Heart right ventricle (tissue), 16 donors: ENCODE measurements around the gene SFMBT2. TPM values are rescaled to one million over a fixed set of nuclear protein-coding genes. Genes with fewer than 3 reads are reported as not detected.

ENCODE experiments used
- ATAC-seq, 8 donors: fragments of 200-7000 bp; cut with Tn5 transposase; one replicate each; pipeline ENCODE4 v1.9.1; 2020; ENCODE audit warnings: mild to moderate bottlenecking in 8 of 8, moderate library complexity in 8 of 8, moderate number of reproducible peaks in 1 of 8
- DNase-seq, 2 donors: peaks; one replicate each; pipeline ENCODE4 v3.0.0-alpha.2; 2020
- H3K27ac ChIP-seq, 10 donors: fragments of 200-600 bp; sonication (generic) in 2 of 10; one replicate each; pipeline versions ENCODE4 v1.5.0 to v1.8.0; 2020 to 2022; ENCODE audit warnings: mild to moderate bottlenecking in 3 of 10
- H3K27me3 ChIP-seq, 7 donors: fragments of 200-600 bp; one replicate each; pipeline ENCODE4 v1.8.0; 2021 to 2022; ENCODE audit warnings: mild to moderate bottlenecking in 2 of 7
- H3K36me3 ChIP-seq, 9 donors: fragments of 200-600 bp; sonication (generic) in 1 of 9; one replicate each; pipeline versions ENCODE4 v1.5.0 to v1.8.0; 2020 to 2022; ENCODE audit warnings: mild to moderate bottlenecking in 2 of 9
- H3K4me1 ChIP-seq, 9 donors: fragments of 200-600 bp; sonication (generic) in 1 of 9; one replicate each; pipeline versions ENCODE4 v1.5.0 to v1.8.0; 2020 to 2022; ENCODE audit warnings: mild to moderate bottlenecking in 4 of 9
- H3K4me3 ChIP-seq, 10 donors: fragments of 200-600 bp; sonication (generic) in 2 of 10; one replicate each; pipeline versions ENCODE4 v1.5.0 to v1.8.0; 2020 to 2022; ENCODE audit warnings: mild to moderate bottlenecking in 7 of 10, moderate library complexity in 2 of 10
- H3K9me3 ChIP-seq, 11 donors: fragments of 200-600 bp in 10 of 11; sonication (generic) in 2 of 11; one replicate each; pipeline versions ENCODE4 v1.5.0 to v1.8.0; 2013 to 2022; ENCODE audit warnings: mild to moderate bottlenecking in 2 of 11, control low read depth in 1 of 11, moderate library complexity in 1 of 11
- WGBS, 2 donors: extraction: QIAGEN DNeasy Blood & Tissue Kit; methylation state at CpG; one replicate each; pipeline ENCODE4 v1.1.7; 2013; ENCODE audit warnings: inconsistent platforms in 1 of 2; 5-methylcytosine and 5-hydroxymethylcytosine counted together
- intact Hi-C, 10 donors: fragments of 100-400 bp; cut with DNase I; formaldehyde crosslinking; loops; one replicate each; pipeline versions ENCODE4 v1.11.1 to v1.14.2; 2022
- polyA plus RNA-seq, 2 donors: library from polyadenylated mRNA; stranded (reverse); fragments of 200-250 nt; gene quantifications; one replicate each; pipeline ENCODE4 v1.2.3, GENCODE V29; 2013
- total RNA-seq, 10 donors: library from RNA; stranded (reverse); fragmentation: NEBNext Ultra II Directional in 3 of 10; extraction: Animal tissue kit (Norgen Biotek cat#: 25700) in 3 of 10; gene quantifications; one replicate each; pipeline versions ENCODE4 v1.2.1 to v1.2.4, GENCODE V29; 2021 to 2023
- TF ChIP-seq, protein P1 (sequence below), 9 donors: fragments of 200-600 bp; sonication (generic) in 2 of 9; IDR thresholded peaks; one replicate each; pipeline versions ENCODE4 v1.5.0 to v1.8.0; 2021 to 2022; ENCODE audit warnings: antibody characterized with exemption in 9 of 9, mild to moderate bottlenecking in 5 of 9, moderate library complexity in 1 of 9
- donor health status: Arrhythmogenic right ventricular cardiomyopathy.
- donor health status: ischemic (EF 13 %, LVEDD 7.1; RV severe dilation, severe dysfunction).
- donor health status: healthy with polysubstance abuse.
- donor health status: DM: no; HTN: yes; CAD: no.
- donor health status: DM: no; HTN: no; CAD: no.
- donor health status: ischemic (EF 25% LVEDD 6.9; RV normal size, moderate dysfunction).
- donor health status: ischemic (EF 25% LVEDD 5.7; RV mildly dilated, moderate dysfunction).
- donor health status: healthy.
- donor health status: DM: yes; HTN: yes; CAD: no.
- donor health status: Ischemic cardiomyopathy.
- donor health status: ischemic (EF 35%, LVEDD 5.7; RV mildly dilated, moderate dysfunction).
- donor health status: nonischemic (EF 11% LVEDD 7.7; RV severe dilation, severe dysfunction).
- donor health status: DM: yes; HTN: yes; CAD: no.
- donor health status: PGD.
- donor health status: ischemic (EF 29% LVEDD 5.4; RV normal size, mild dysfunction).
- donor health status: nonischemic (EF 23%, LVEDD 6.1; RV moderate dilation, normal function).

Gene SFMBT2
- total and polyA plus RNA-seq, 12 donors = 4.1 to 14.2 (median 10.0) TPM

DNA sequence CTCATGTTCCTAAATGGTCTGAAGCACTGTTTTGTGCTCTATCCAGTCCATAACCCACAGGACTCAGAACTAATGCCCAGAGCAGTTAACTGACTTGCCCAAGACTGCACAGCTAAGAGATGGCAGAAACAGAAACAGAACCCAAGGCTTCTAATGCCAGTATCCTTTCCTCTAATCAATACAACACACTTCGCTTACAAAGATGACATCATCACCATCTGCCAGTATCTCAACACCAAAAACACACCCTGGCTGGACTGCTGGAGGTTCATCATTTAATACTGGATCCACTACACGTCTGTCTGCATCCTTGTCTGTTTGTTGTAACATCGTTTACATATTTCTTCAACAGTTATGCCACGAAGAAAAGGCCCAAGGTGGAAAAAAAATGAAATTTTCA, 165.3 kb downstream of the SFMBT2 start:
- H3K27me3 ChIP-seq = no peaks in the 10 kb centered on the region
- ATAC-seq = no peak
- TF ChIP-seq, protein P1, sequence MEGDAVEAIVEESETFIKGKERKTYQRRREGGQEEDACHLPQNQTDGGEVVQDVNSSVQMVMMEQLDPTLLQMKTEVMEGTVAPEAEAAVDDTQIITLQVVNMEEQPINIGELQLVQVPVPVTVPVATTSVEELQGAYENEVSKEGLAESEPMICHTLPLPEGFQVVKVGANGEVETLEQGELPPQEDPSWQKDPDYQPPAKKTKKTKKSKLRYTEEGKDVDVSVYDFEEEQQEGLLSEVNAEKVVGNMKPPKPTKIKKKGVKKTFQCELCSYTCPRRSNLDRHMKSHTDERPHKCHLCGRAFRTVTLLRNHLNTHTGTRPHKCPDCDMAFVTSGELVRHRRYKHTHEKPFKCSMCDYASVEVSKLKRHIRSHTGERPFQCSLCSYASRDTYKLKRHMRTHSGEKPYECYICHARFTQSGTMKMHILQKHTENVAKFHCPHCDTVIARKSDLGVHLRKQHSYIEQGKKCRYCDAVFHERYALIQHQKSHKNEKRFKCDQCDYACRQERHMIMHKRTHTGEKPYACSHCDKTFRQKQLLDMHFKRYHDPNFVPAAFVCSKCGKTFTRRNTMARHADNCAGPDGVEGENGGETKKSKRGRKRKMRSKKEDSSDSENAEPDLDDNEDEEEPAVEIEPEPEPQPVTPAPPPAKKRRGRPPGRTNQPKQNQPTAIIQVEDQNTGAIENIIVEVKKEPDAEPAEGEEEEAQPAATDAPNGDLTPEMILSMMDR (IDR thresholded peaks at IDR 0.05) = no peak
- H3K36me3 ChIP-seq = peaks cover 0 to 74% (median 12%) of the 10 kb centered on the region in 9 donors
- H3K4me3 ChIP-seq = no peak overlapping the region
- no peaks in the 10 kb centered on the region for H3K9me3 ChIP-seq
- peaks cover 0 to 14% (median 0%) of the 10 kb centered on the region in 9 donors for H3K4me1 ChIP-seq
- intact Hi-C loops = loop anchor here in 1 of 10 donors (10.0 kb wide), 1 partner anchor 121 kb away; no protein-coding TSS in a partner anchor
- WGBS, 2 donors = 89 to 91% methylated on average over 4 of the region's 4 CpGs
- DNase-seq = no peak
- H3K27ac ChIP-seq = no peak overlapping the region

DNA sequence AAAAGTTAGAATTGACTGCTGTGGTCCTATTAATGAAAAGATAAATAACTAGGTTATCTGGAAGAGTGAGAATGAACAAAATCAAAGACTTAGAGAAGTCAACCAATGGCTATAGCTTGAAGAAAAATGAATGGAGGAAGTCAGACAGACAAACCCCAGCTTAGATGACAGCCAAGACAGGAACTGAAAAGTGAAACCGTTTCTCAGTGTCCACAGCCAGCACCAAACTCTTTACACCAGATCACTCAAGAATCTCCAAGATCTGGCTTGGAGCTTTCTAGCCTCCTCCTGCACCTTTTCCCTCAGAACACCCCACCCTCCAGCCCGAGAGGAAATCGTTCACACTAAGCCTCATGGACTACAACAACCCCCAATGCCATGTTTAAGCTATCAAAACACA, 167.0 kb downstream of the SFMBT2 start:
- TF ChIP-seq, protein P1 (IDR thresholded peaks at IDR 0.05) = no peak
- WGBS, 2 donors = 42 to 62% methylated on average over 3 of the region's 3 CpGs
- Histone ChIP-seq H3K27ac (peak overlapping the region in 1 of 10 donors; percentile 57), H3K36me3 (peaks cover 0 to 88% (median 12%) of the 10 kb centered on the region in 9 donors), H3K27me3 (no peaks in the 10 kb centered on the region), H3K4me3 (no peak overlapping the region), H3K4me1 (peaks cover 0 to 14% (median 0%) of the 10 kb centered on the region in 9 donors), H3K9me3 (no peaks in the 10 kb centered on the region)
- no peak for ATAC-seq
- intact Hi-C loops = loop anchor here in 1 of 10 donors (10.0 kb wide), 1 partner anchor 119 kb away; no protein-coding TSS in a partner anchor
- DNase-seq = no peak

DNA sequence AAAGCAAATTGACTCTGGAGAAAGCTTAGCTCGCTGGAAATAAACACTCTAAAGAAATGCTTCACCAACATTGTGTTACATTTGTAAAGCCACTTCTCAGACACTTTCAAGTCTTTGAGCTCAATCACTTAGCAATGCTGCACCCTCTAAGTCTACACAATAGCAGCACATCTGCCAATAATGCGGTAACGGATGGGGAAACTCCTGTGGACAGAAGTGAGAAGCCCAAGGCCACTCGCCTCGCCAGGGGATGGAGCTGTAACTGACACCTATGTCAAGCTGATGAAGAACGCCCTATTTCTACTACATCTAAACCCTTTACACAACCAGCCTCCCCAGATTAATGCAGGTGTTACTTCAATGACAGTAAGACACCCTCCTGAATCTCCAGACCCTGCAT, 167.7 kb downstream of the SFMBT2 start:
- Histone ChIP-seq H3K4me1 (peaks cover 0 to 14% (median 0%) of the 10 kb centered on the region in 9 donors), H3K27me3 (no peaks in the 10 kb centered on the region), H3K36me3 (peaks cover 0 to 86% (median 12%) of the 10 kb centered on the region in 9 donors), H3K9me3 (no peaks in the 10 kb centered on the region), H3K27ac (no peak overlapping the region), H3K4me3 (no peak overlapping the region)
- TF ChIP-seq, protein P1 (IDR thresholded peaks at IDR 0.05) = no peak
- WGBS, 2 donors = 97% methylated on average over 6 of the region's 6 CpGs
- DNase-seq = no peak
- ATAC-seq = no peak
- intact Hi-C loops = loop anchor here in 1 of 10 donors (10.0 kb wide), 1 partner anchor 118 kb away; no protein-coding TSS in a partner anchor

DNA sequence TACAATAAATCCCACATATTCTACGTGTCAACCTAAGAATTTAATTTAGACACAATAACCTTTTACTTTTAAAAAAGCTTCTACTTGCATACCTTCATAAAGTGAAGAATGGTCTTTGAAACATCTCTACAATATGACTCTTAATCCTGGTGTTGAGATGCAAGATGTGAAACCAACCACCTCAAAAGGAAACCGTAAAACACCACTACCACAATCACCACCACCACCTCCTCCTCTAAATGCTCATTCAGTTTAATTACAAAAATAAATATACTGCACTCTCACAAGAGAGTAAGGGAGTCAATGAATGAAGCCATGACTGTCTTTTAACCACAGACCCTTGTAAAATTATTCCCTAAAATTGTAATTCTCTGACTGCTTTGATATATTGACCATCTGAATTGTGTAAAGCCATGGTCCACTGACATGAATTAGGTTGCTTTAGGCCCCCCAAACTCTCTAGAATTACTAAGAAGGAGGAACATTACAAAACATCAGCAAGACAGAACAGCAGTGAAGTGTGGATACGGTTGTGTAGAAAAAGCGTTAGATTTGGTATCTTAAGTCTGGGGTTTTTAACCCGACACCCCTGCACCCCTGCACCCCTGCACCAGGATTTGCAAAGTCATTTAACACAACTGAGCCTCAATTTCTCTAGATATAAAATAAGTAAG, 171.4 kb downstream of the SFMBT2 start:
- intact Hi-C loops = no loop called here
- WGBS, 2 donors = 77% methylated on average over 5 of the region's 5 CpGs
- TF ChIP-seq, protein P1 (IDR thresholded peaks at IDR 0.05) = no peak
- H3K36me3 ChIP-seq = peaks cover 0 to 66% (median 9%) of the 10 kb centered on the region in 9 donors
- H3K4me3 ChIP-seq = no peak overlapping the region
- DNase-seq (no peak), ATAC-seq (no peak)
- H3K9me3 ChIP-seq = peaks cover 0 to 10% (median 0%) of the 10 kb centered on the region in 11 donors
- no peaks in the 10 kb centered on the region for H3K27me3 ChIP-seq
- H3K4me1 ChIP-seq = peaks cover 0 to 11% (median 0%) of the 10 kb centered on the region in 9 donors
- H3K27ac ChIP-seq = no peak overlapping the region
